HG03066 (cell line): ENCODE results near the gene AGBL4.
"Not testable (repeated sequence)": the region's sequence is repeated elsewhere in the genome, so short reads cannot be mapped to it uniquely, and the experiment has no call there.

Source experiments
- ATAC-seq: cut with Tn5 transposase; IDR thresholded peaks from one replicate; pipeline ENCODE4 v1.9.1; 2021; ENCODE audit warnings: low read depth; ENCODE audit not compliant: unreplicated experiment

Gene AGBL4

GRCh38 chr1:49059087-49059486 is 964.7 kb downstream of the AGBL4 start:
- no peak for ATAC-seq

- no peak for ATAC-seq
Observed at GRCh38 chr1:49052102-49052501, 971.7 kb downstream of the AGBL4 start.

GRCh38 chr1:49051647-49052046 is 972.1 kb downstream of the AGBL4 start:
- no peak for ATAC-seq

GRCh38 chr1:49050041-49050440 is 973.7 kb downstream of the AGBL4 start:
- no peak for ATAC-seq

- no peak for ATAC-seq
Observed at GRCh38 chr1:49048188-49048587, 975.6 kb downstream of the AGBL4 start.

GRCh38 chr1:49046305-49046704 is 977.4 kb downstream of the AGBL4 start:
- ATAC-seq = no peak

- ATAC-seq = no peak
Observed at GRCh38 chr1:49045371-49045770, 978.4 kb downstream of the AGBL4 start.

GRCh38 chr1:49036700-49037099 is 987.1 kb downstream of the AGBL4 start:
- no peak for ATAC-seq

GRCh38 chr1:49028396-49028795 is 995.4 kb downstream of the AGBL4 start:
- ATAC-seq = no peak

- no peak for ATAC-seq
Observed at GRCh38 chr1:49026230-49026811, 997.4 kb downstream of the AGBL4 start.

GRCh38 chr1:49016030-49016977 is 1007.5 kb downstream of the AGBL4 start:
- ATAC-seq = no peak

GRCh38 chr1:49013079-49013478 is 1010.7 kb downstream of the AGBL4 start:
- no peak for ATAC-seq

GRCh38 chr1:49002981-49003380 is 1020.8 kb downstream of the AGBL4 start:
- ATAC-seq = not testable (repeated sequence)

GRCh38 chr1:48999321-48999720 is 1024.4 kb downstream of the AGBL4 start:
- no peak for ATAC-seq

- ATAC-seq = no peak
Observed at GRCh38 chr1:48996311-48996710, 1027.4 kb downstream of the AGBL4 start.

- no peak for ATAC-seq
Observed at GRCh38 chr1:48988633-48989197, 1035.0 kb downstream of the AGBL4 start.

GRCh38 chr1:48979940-48980339 is 1043.8 kb downstream of the AGBL4 start:
- no peak for ATAC-seq

- no peak for ATAC-seq
Observed at GRCh38 chr1:48978413-48978812, 1045.3 kb downstream of the AGBL4 start.

- no peak for ATAC-seq
Observed at GRCh38 chr1:48977273-48977672, 1046.5 kb downstream of the AGBL4 start.

- ATAC-seq = no peak
Observed at GRCh38 chr1:48969971-48970370, 1053.8 kb downstream of the AGBL4 start.

- no peak for ATAC-seq
Observed at GRCh38 chr1:48967318-48967717, 1056.4 kb downstream of the AGBL4 start.

- no peak for ATAC-seq
Observed at GRCh38 chr1:48966583-48966982, 1057.2 kb downstream of the AGBL4 start.
